LHCN-M2 (cell line): ENCODE data around the gene MRPS27. TPM values are rescaled to one million over a fixed set of nuclear protein-coding genes. Genes with fewer than 3 reads are reported as not detected.

Source experiments
- DNase-seq: peaks from one replicate; pipeline ENCODE4 v3.0.0-alpha.2; 2012; ENCODE audit warnings: low read depth
- total RNA-seq: library from RNA; depleted of rRNA; stranded (reverse); fragments of >200 nt; gene quantifications from 2 replicates; pipeline ENCODE4 v1.2.3, GENCODE V29; 2014

The MRPS27 gene
- total RNA-seq, 1 experiment from 2014 or later, result 91.1 TPM

DNA sequence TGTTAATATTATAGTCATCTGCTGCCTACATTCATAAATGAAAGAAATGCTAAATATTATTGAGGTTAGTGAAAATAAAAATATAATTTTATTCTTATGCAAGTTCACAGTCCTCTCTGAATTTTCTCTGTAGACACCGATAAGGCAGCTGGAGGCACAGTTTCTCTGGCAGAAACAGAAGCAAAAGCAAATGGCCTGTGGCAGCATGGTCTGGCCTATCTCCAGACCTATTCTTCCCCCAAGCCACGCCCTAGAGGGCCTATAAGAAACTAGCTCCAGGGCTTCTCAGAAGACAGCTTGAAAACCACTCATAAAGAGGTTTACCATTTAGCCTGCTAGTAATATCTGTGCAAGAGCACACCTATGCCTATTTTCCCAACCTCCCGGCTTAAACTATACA, 28.4 kb downstream of the MRPS27 start:
- DNase-seq, result no peak

DNA sequence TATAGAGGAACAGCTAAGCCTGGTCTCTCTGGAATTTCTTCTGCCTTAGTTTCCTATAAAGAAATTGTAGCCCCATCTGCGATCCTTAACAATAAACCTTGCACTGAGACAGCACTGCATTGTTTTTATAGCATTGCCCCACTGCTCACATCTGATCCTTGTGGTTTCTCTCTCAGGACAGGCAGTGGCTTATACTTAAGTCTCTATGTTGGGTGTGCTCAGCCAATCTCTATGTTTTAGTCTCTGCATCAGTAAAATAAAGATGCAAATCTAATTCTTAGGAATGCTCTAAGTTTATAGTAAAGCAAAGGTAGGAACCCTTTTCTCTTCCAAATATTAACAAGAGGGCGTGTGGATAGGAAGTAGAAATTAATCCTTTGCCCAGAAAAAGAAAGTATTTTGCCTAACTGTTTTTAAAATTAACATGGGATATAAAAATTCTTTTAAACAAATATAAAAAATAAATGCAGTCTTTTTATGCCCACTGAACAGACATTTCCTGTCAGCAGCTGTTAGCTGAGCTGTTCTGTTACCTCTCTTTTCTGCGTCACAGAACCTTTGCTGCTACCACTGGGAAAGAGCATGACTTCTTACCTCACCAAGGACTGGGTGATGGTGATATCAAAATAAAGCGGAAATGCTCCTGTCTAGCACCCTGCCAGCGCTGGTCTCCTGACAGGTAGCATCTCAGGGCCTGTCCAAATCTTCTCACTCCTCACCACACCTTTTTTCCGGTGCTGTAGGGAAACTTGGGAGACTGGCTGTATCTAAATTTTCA, 29.5 kb downstream of the MRPS27 start:
- peak; percentile 35 for DNase-seq

DNA sequence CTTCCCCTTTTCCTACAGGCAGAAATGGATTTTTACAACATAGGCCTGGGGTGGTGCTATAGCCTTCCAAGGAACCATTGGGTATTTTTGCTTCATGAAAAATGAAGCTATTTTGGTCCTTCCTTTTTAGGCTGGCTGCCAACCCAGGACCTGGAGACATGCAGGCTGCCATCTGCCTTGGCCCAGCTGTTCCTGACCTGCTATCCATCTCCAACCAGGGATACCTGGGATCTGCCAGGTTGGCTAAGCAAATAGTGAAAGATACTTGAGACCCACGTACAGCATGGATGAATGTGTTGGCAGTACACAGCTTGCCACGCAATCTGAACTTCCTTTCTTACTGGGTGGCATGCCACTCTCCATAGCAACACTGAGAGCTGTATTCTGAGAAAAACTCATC, 31.1 kb downstream of the MRPS27 start:
- DNase-seq, result no peak

DNA sequence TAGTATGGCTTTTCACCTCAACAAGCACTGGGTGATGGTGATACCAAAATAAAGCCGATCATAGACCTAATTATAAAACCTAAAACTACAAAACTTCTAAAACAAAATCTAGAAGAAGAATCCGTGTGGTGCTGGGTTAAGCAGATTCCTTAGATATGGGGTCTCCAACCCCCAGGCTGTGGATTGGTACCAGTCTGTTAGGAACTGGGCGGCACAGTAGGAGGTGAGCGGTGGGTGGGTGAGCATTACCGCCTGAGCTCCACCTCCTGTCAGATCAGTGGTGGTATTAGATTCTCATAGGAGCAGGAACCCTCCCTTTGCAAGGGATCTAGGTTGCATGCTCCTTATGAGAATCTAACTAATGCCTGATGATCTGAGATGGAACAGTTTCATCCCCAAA, 33.2 kb downstream of the MRPS27 start:
- no peak for DNase-seq

DNA sequence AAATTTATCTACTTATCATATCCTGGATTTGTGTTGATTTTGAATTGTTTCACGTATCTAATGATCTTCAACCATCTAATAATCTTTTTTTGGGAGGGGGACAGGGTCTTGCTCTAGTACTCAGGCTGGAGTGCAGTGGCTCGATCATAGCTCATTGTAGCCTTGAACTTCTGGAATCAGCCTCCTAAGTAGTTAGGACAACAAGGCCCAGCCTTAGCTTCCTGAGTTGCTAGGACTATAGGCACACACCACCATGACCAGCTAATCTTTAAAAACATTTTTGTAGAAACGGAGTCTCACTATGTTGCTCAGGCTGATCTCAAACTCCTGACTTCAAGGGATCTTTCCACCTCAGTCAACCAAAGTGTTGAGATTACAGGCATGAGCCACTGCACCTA, 34.6 kb downstream of the MRPS27 start:
- DNase-seq, result no peak

DNA sequence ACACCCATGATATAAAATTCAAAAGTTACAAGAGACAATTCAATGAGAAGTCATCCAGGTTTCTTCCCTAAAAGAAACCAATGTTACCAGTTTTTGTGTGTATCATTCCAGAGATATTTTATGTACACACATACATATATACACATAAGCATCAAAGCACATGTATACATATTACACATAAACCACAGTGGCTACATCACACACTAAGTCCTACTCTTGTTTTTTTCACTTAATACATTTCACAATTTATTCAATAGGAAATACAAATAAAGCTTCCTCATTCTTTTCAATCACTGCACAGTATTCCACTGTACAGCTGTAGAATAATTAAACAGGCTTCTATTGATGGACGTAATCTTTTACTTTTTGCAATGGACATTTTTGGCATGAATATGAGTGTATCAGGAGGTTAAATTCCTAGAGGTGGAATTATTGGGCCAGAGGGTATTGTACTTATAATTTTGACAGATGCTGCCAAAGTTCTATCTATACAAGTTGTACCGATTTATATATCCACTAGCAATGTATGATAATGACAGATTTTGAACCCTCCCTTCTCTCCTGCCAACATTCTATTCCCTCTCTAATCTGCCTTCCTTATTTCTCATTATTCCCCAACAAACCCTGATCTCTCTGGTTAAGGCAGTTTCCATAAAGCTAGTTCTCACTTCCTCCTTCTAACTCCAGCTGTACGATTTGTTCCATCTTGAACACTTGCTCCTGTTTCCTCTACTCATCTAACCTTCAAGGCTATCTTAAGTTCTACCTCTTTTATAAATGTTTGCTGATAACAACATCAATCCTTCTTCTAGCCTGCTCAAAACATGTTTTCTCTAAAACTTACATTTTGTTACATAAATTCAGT, 35.2 kb downstream of the MRPS27 start:
- DNase-seq, result no peak

DNA sequence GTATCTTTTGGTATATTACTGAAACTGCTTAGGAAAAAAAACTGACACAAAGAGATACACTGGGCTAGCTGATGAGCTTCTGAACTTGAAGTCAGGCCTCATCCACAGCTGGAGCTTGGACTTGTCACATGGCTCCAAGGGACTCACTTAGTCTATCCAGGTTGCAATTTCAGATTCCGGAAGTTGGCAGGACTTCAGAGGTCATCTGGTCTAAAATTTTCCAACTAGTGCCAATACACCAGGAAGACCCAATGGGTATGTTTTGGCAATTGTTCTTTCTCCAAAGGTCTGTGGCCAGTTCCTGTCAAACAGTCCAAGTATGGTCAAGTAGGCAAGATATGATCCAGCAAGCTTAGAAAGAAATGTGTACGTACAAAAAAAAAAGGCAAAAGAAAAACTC, 36.7 kb downstream of the MRPS27 start:
- no peak for DNase-seq

DNA sequence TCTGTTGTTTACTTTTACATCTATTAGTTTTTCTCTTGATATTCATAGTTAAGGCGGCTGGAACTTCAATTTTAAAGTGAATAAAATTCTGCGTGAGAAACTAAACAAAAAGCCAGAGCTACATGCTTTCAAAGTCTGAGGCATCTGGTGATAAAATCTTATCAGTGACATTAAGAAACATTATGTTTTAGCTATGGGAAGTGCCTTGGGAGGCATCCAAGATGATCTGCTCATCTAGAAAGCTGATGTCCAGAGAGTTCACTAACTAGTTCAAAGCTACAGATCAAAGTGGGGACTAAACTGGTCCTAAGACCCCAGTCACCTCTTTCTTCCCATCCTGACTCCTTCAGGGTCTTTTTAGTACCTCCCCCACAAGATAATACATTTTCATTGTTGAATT, 37.2 kb downstream of the MRPS27 start:
- no peak for DNase-seq

DNA sequence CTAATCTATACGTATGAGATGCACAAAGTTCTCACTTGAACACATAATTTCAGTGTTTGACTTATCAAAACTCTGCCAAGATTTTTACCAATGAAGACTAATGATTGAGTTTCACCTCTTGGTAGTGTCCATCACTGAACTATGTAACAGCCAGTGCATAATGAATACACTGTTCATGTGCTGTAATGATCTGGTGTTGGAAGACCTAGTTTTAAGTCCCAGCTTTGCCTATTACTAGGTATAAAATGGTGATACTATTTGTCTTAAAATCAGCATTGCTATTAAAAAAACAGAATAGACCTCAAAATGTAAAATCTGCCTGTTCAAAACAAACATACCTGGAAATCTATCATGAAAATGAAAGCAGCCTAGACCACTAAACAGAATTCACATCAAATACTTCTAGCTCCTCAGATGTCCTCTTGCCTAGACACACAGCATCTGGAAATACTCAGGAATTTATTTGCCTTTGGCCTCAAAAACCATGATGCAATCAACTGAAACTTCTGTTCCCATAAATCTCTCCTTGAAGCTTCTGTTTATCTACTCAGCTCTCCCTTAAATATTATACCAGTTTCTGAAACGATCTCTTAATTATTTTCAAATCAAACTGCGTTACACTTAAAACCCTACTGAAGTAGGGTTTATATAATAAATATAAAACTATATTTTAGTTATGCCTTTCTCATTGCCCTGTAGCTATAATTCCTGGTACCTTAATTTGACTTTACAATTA, 38.1 kb downstream of the MRPS27 start:
- peak; percentile 71 for DNase-seq

DNA sequence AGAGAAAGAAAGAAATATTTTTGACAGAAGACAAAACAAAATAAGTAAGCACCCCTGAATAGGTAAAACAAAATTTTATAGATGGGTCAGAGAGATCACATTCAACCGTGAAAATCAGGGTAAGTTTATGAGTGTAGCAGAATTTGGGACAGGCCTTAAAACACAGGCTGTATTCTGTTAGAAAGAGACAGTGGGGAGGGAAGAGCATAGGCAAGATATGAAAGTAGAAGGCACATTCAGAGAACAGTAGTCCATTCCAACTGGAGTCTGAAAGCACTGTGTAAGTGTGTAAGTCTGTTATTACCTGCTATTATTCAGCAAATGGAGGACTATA, 38.6 kb downstream of the MRPS27 start:
- no peak for DNase-seq

DNA sequence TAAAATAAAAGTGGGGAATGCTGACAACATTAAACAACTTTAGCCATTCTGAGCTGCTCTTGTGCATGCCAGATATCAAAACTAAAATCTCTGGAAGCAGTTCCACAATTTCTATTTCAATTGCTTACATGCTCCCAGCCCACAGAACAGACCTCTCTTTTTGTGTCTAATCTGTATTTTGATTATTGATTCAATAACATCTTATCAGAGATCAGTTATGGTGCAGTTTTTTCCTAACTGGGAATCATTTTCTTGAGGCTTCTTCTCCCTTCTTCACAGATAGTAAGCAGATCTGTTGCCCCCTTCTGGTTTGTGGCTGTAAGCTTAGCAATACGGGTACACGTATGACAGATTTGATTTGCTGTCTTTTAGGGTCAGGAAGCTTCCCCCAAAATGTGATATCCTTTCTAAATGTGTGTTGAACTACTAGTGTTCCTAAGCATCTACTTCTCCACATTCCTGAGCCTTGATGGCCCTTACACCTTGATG, 39.4 kb downstream of the MRPS27 start:
- DNase-seq, result peak; percentile 55

DNA sequence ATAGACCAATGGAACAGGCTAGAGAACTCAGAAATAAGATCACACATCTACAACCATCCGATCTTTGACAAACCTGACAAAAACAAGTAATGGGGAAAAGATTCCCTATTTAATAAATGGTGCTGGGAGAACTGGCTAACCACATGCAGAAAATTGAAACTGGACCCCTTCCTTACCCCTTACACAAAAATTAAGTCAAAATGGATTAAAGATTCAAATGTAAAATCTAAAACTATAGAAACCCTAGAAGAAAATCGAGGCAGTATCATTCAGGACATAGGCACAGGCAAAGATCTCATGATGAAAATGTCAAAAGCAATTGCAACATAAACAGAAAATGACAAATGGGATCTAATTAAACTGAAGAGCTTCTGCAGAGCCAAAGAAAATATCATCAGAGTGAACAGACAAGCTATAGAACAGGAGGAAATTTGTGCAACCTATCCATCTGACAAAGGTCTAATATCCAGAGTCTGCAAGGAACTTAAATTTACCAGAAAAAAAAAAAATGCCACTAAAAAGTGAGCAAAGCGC, 43.8 kb downstream of the MRPS27 start:
- no peak for DNase-seq

DNA sequence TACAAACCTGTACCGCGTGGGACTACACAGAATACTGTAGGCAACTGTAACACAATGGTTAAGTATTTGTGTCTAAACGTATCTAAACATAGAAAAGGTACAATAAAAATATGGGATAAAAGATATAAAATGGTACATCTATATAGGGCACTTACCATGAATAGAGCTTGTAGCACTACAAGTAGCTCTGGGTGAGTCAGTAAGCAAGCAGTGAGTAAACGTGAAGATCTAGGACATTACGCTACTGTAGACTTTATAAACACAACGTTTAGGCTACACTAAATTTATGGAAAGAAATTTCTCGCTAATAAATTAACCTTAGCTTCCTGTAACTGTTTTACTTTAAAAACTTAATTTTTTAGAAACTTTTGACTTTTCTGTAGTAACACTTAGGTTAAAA, 46.5 kb downstream of the MRPS27 start:
- no peak for DNase-seq

DNA sequence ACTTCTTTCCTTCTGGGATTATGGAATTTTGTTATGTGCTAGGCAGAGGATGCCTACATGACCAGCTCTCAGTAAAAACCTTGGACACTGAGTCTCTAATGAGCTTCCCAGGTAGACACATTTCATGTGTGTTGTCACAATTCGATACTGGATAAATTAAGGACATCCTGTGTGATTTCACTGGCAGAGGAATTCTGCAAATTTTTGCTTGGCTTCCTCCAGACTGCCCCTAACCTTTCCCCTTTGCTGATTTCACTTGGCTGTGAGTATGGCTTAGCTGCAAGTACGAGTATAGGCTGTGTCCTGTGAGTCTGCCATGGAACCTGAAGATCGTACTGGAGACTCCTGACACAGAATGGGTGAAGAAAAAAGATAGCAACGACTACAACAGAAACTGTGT, 47.6 kb downstream of the MRPS27 start:
- no peak for DNase-seq

DNA sequence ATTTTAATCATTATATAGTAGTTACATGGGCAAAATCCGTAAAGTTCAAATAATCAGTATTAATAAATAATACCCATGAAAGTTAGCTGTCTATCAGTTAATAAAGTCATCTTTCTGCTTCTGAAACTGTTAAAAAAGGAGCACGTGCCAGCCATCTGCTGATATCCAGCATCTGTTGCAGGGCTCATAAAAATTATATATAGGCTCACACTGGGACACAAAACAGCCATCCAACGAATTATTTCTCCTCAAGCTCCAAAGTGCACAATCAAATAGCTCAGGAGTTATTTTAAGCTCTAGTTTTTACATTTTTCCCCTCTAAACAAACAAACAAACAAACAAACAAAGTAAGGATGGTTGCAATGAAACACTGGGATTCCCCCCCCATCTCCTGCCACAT, 48.3 kb downstream of the MRPS27 start:
- no peak for DNase-seq

DNA sequence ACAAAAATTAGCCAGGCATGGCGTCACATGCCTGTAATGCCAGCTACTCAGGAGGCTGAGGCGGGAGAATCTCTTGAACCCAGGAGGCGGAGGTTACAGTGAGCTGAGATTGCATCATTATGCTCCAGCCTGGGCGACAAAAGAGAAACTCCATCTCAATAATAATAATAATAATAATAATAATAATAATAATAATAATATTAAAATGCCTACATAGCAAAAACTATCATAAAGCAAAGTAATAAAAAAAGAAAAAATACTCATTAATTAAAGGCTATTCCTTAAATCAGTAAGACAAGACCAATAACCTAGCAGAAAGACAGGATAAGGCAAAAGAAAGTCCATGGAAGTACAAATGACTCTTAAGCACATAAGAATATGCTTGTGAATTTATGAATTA, 50.0 kb downstream of the MRPS27 start:
- DNase-seq, result no peak

DNA sequence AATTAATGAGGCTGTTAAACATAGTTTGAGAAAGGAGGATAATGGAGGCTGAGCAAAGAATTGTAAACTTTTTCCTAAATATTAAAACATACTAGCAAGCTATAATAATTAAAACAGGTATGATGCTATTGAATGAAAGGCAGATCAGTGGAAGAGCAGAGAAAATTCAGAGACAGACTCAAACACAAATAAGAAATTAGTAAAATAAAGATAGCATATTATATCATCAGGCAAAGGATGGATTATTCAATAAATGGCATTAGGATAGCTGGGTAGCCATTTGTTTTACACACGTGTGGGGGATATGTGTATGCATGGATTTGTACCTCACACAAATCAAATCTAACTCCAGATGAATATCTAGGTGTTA, 50.6 kb downstream of the MRPS27 start:
- no peak for DNase-seq

DNA sequence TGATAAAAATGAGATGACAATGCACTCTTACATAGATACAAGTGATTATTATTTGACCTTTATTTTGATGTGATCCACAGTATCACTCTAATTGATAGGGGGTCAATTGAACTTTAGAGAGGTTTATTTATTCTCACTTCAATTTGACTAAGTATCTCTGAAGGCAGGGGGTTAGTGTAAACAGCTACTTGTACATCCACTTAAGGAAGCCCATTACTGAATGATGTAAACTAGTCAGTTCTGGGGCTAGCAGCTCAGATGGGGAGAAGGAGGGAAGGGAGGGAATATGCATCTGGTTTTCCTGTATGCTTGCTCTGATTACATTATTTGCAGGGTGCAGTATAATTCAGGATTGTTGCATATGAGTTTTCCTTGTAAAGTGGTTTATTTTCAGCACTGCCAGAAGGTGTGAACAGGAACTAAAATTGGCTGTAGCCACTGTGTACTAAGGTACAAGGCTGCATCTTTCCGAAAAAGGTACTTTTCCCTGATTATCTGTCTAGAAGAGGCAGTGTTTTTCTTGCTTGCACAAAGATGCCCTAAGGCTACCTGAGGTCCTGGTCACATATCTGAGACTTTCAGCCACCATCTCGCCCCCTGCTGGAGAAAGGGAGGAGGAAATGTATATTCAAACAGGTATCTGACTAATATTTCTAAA, 51.2 kb downstream of the MRPS27 start:
- DNase-seq, result peak; percentile 37

DNA sequence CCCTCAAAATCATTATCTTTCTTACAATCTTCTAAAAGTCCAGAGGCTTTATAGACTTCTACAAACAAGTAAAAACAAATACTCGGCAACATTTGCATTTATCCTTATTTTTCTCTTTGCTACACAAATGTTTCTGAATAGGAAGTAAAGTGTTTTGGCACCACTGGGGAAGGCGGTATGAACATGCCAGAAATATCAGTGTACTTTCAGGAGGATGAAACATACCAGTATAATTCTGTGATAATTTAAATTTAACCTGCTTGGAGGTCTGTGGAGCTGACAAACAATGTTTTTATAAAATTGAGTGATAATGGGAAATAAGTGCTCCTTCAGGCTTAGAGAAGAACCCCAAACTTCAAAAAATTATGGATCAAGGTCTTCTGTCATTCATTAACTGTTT, 51.8 kb downstream of the MRPS27 start:
- no peak for DNase-seq

DNA sequence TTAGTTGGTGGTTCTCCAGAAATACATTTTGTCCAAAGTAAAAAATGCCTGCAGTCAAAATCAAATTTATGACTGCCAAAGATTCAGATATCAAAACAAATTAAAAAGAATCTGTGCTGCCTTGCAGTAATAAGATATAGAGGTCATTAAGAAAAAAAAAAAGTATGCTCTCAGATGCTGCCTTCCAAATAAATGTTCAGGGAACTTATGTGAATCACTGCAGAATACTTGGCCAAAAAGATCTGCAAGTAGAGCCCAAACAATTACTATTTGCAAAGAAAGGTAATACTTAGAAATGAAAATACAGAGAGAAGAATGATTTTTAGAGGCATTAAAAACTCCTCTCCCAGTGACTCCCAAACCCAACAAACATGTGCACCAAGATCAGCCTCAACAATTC, 52.4 kb downstream of the MRPS27 start:
- no peak for DNase-seq

DNA sequence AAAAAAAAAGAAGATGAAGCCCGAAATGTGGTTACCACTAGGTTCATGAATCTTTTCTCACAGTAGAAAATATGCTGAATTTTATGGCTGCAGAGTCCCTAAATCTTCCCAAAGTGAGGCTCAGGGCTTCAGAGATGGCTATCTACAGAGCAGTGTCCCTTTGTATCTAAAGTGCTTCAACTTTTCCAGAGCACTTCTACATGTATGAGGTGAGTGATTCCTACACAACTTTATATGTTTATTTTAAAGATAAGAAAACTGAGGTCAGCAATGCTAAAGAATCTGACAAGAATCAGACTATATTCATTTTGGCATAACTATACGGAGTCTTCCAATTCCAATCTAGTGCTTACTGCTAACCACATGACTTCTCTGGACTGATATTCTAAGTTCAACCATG, 53.2 kb downstream of the MRPS27 start:
- DNase-seq, result no peak
